ENCODE measurements around the gene GPRC5D. TPM values are rescaled to one million over a fixed set of nuclear protein-coding genes. Genes with fewer than 3 reads are reported as not detected.

GPRC5D gene
- polyA plus RNA-seq, 1 experiment = not detected

DNA sequence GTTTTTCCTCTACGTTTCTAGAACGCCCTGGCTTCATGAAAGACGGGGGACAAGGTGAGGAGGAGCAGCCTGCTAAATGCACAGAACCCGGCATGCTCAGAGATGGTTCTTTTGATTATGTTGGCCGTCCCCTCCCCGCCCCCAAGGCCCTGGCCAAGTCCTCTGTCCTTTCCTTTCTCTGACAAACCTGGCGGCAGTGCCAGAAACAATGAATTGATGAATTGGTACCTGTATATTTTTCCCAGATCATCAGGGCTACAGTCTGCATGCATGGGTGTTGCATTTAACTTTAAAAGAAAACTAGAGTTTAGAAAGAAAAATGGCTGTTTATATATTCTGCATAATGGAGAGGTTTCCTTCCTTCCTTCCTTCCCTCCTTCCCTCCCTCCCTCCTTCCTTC is 29.0 kb downstream of the GPRC5D start:
- no peak overlapping the region for H3K4me3 ChIP-seq (ENCODE audit: low read depth, low read length)
- no peak overlapping the region for H3K27ac ChIP-seq (ENCODE audit: low read depth, low read length)
- H3K9me3 ChIP-seq (ENCODE audit: control insufficient read depth, insufficient read depth, low read length) = peaks cover 4% of the 10 kb centered on the region; the same call in 1 of the 2 replicates
- ChIA-PET CTCF (interaction anchor here (0.6 kb wide), 1 partner anchor 105 kb away, joined by 4 read pairs; no protein-coding TSS in a partner anchor), POLR2A (no interaction called here)
- H3K27me3 ChIP-seq (ENCODE audit: control insufficient read depth, insufficient read depth, low read length) = no peaks in the 10 kb centered on the region
- no peak for TF ChIP-seq CTCF (IDR thresholded peaks at IDR 0.05; ENCODE audit: low read depth, low read length)
- DNase-seq (ENCODE audit: low read depth, low spot score) = no peak

DNA sequence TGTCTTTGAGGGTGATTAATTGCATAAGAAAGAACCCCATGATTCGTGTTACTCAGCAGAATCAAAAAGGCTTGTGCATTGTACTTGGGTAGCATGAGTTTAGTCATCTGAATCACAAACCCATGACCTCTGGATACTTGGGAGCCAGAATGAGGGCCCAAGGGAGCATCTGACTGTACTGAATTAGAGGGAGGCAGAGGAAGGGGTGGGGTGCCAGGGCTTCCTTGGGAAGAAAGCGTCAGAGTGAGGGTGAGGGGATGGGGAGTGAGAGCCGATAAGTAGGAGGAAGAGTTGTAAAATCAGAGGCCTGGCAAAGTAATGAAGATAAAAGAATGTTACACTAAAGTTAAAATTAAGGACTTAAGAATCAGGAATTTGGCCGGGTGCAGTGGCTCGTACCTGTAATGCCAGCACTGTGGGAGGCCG is 29.8 kb downstream of the GPRC5D start:
- Histone ChIP-seq H3K9me3 (ENCODE audit: control insufficient read depth, insufficient read depth, low read length) (0 out of 2 replicates have a peak, but pooled peaks cover 2% of the 10 kb centered on the region), H3K4me3 (ENCODE audit: low read depth, low read length) (no peak overlapping the region), H3K27me3 (ENCODE audit: control insufficient read depth, insufficient read depth, low read length) (no peaks in the 10 kb centered on the region), H3K27ac (ENCODE audit: low read depth, low read length) (peak overlapping the region; percentile 31)
- ChIA-PET POLR2A (interaction anchor here (0.7 kb wide), 1 partner anchor 328 kb away, joined by 4 read pairs; no protein-coding TSS in a partner anchor), CTCF (interaction anchor here (0.9 kb wide), 1 partner anchor 290 kb away, joined by 4 read pairs; no protein-coding TSS in a partner anchor)
- no peak for TF ChIP-seq CTCF (IDR thresholded peaks at IDR 0.05; ENCODE audit: low read depth, low read length)
- no peak for DNase-seq (ENCODE audit: low read depth, low spot score)

DNA sequence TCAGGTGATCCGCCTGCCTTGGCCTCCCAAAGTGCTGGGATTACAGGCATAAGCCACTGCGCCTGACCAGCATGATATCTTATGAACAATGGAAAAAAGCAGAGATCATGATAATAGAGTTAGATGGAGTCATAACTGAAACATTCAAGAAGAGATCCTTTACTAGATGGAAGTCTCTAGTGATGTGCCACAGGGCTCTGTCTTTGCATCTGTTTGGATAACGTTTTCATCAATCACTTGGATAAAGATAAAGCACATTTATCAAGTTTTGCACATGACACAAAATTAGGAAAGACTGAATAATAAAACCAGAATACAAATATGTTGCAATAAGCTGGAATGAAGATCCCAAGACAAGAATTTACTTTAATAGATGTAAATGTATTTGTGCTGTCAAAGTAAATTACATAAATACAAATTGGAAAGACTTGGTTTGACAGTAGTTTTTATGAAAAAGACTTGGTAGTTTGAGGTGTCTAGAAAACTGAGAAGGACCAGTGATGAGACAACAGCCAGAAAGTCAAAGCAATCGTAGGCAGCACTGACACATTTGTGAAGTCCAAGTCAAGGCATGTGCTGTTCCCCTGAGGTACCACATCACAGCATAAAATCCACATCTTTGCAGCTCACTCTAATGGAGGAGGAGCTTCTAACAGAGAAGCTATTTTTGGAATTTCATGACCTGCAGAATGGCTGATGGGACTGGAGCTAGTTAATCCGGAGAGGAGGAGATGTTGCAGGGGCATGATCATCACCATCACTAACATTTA is 32.1 kb downstream of the GPRC5D start:
- Histone ChIP-seq H3K27ac (ENCODE audit: low read depth, low read length) (no peak overlapping the region), H3K9me3 (ENCODE audit: control insufficient read depth, insufficient read depth, low read length) (no peaks in the 10 kb centered on the region), H3K4me3 (ENCODE audit: low read depth, low read length) (no peak overlapping the region), H3K27me3 (ENCODE audit: control insufficient read depth, insufficient read depth, low read length) (no peaks in the 10 kb centered on the region)
- DNase-seq (ENCODE audit: low read depth, low spot score) = no peak
- ChIA-PET CTCF (interaction anchor here (0.9 to 1.4 kb wide), 4 partner anchors 60 to 293 kb away, joined by 3 to 4 read pairs (median 4); no protein-coding TSS in a partner anchor), POLR2A (no interaction called here)
- no peak for TF ChIP-seq CTCF (IDR thresholded peaks at IDR 0.05; ENCODE audit: low read depth, low read length)

- TF ChIP-seq CTCF (IDR thresholded peaks at IDR 0.05; ENCODE audit: low read depth, low read length) = no peak
- ChIA-PET POLR2A (no interaction called here), CTCF (interaction anchor here (0.6 kb wide), 1 partner anchor 136 kb away, joined by 3 read pairs; no protein-coding TSS in a partner anchor)
- DNase-seq (ENCODE audit: low read depth, low spot score) = no peak
- no peaks in the 10 kb centered on the region for H3K27me3 ChIP-seq (ENCODE audit: control insufficient read depth, insufficient read depth, low read length)
- H3K9me3 ChIP-seq (ENCODE audit: control insufficient read depth, insufficient read depth, low read length) = no peaks in the 10 kb centered on the region
- no peak overlapping the region for H3K4me3 ChIP-seq (ENCODE audit: low read depth, low read length)
- H3K27ac ChIP-seq (ENCODE audit: low read depth, low read length) = no peak overlapping the region
These were observed 33.1 kb downstream of the GPRC5D start for GRCh38 chr12:12918781-12919389.

GRCh38 chr12:12917517-12917916 is 34.5 kb downstream of the GPRC5D start:
- no peak for TF ChIP-seq CTCF (IDR thresholded peaks at IDR 0.05; ENCODE audit: low read depth, low read length)
- no peaks in the 10 kb centered on the region for H3K9me3 ChIP-seq (ENCODE audit: control insufficient read depth, insufficient read depth, low read length)
- ChIA-PET CTCF (interaction anchor here (1.0 to 4.9 kb wide), 4 partner anchors 61 to 294 kb away, joined by 4 to 123 read pairs (median 49); no protein-coding TSS in a partner anchor), POLR2A (no interaction called here)
- H3K27me3 ChIP-seq (ENCODE audit: control insufficient read depth, insufficient read depth, low read length) = no peaks in the 10 kb centered on the region
- H3K27ac ChIP-seq (ENCODE audit: low read depth, low read length) = peak overlapping the region; percentile 22
- no peak overlapping the region for H3K4me3 ChIP-seq (ENCODE audit: low read depth, low read length)
- DNase-seq (ENCODE audit: low read depth, low spot score) = no peak

Data from AG04450 (cell line).